ENCODE results near the gene HMGB3.

The HMGB3 gene

GRCh38 chrX:151004085-151004484 is 20.9 kb downstream of the HMGB3 start:
- H3K4me1 ChIP-seq (ENCODE audit: control insufficient read depth, insufficient read depth, low read length, poor library complexity, severe bottlenecking), result no peaks in the 10 kb centered on the region
- no CpG with 5 or more reads among the region's 1 CpG for WGBS, 2 experiments (ENCODE audit: insufficient coverage in 2 of 2)
- H3K27ac ChIP-seq (ENCODE audit: low read depth, low read length, severe bottlenecking), result no peak overlapping the region
- H3K36me3 ChIP-seq (ENCODE audit: control insufficient read depth, insufficient read depth, low read length), result no peaks in the 10 kb centered on the region
- no peak overlapping the region for H3K4me3 ChIP-seq (ENCODE audit: extremely low read depth, insufficient read depth, low read length, poor library complexity, severe bottlenecking)
- H3K9me3 ChIP-seq (ENCODE audit: control insufficient read depth, low read length), result no peaks in the 10 kb centered on the region

DNA sequence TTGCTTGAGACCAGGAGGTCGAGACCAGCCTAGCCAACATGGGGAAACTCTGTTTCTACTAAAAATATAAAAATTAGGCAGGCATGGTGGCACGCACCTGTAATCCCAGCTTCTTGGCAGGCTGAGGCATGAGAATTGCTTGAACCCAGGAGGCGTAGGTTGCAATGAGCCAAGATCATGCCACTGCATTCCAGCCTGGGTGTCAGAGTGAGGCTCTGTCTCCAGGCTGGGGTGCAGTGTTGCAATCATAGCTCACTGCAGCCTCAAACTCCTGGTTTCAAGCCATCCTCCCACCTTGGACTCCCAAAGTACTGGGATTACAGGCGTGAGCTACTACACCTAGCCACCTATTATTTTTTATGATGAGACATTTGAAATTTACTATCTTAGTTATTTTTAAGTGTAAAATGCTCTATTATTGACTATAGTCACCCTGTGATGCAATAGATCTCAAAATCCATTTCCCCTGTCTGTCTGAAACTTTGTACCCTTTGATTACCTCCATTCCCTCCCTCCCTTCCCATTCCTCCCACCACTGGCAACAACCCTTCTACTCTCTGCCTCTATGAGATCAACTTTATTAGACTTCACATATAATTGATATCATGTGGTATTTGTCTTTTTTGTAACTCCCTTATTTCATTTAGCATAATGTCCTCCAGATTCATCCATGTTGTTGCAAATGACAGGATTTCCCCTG is 23.4 kb downstream of the HMGB3 start:
- no peak overlapping the region for H3K4me3 ChIP-seq (ENCODE audit: extremely low read depth, insufficient read depth, low read length, poor library complexity, severe bottlenecking)
- H3K36me3 ChIP-seq (ENCODE audit: control insufficient read depth, insufficient read depth, low read length), result no peaks in the 10 kb centered on the region
- WGBS, 2 experiments (ENCODE audit: insufficient coverage in 2 of 2), result 89 to 100% methylated on average over 1 to 2 of the region's 4 CpGs
- H3K27ac ChIP-seq (ENCODE audit: low read depth, low read length, severe bottlenecking), result no peak overlapping the region
- H3K9me3 ChIP-seq (ENCODE audit: control insufficient read depth, low read length), result no peaks in the 10 kb centered on the region
- H3K4me1 ChIP-seq (ENCODE audit: control insufficient read depth, insufficient read depth, low read length, poor library complexity, severe bottlenecking), result no peaks in the 10 kb centered on the region

- 64% methylated on average over 1 of the region's 2 CpGs; no CpG with 5 or more reads in 1 of the 2 experiments for WGBS, 2 experiments (ENCODE audit: insufficient coverage in 2 of 2)
- H3K9me3 ChIP-seq (ENCODE audit: control insufficient read depth, low read length), result no peaks in the 10 kb centered on the region
- no peak overlapping the region for H3K27ac ChIP-seq (ENCODE audit: low read depth, low read length, severe bottlenecking)
- no peak overlapping the region for H3K4me3 ChIP-seq (ENCODE audit: extremely low read depth, insufficient read depth, low read length, poor library complexity, severe bottlenecking)
- H3K4me1 ChIP-seq (ENCODE audit: control insufficient read depth, insufficient read depth, low read length, poor library complexity, severe bottlenecking), result no peaks in the 10 kb centered on the region
- no peaks in the 10 kb centered on the region for H3K36me3 ChIP-seq (ENCODE audit: control insufficient read depth, insufficient read depth, low read length)
These were observed 26.4 kb downstream of the HMGB3 start for GRCh38 chrX:151009582-151009981.

GRCh38 chrX:151013164-151013743 is 30.1 kb downstream of the HMGB3 start:
- H3K27ac ChIP-seq (ENCODE audit: low read depth, low read length, severe bottlenecking), result no peak overlapping the region
- no peaks in the 10 kb centered on the region for H3K36me3 ChIP-seq (ENCODE audit: control insufficient read depth, insufficient read depth, low read length)
- H3K4me1 ChIP-seq (ENCODE audit: control insufficient read depth, insufficient read depth, low read length, poor library complexity, severe bottlenecking), result no peaks in the 10 kb centered on the region
- H3K4me3 ChIP-seq (ENCODE audit: extremely low read depth, insufficient read depth, low read length, poor library complexity, severe bottlenecking), result no peak overlapping the region
- WGBS, 2 experiments (ENCODE audit: insufficient coverage in 2 of 2), result 76 to 93% methylated on average over 2 of the region's 5 CpGs
- H3K9me3 ChIP-seq (ENCODE audit: control insufficient read depth, low read length), result no peaks in the 10 kb centered on the region

GRCh38 chrX:151015684-151016083 is 32.5 kb downstream of the HMGB3 start:
- WGBS, 2 experiments (ENCODE audit: insufficient coverage in 2 of 2), result no CpG with 5 or more reads among the region's 4 CpGs
- H3K9me3 ChIP-seq (ENCODE audit: control insufficient read depth, low read length), result no peaks in the 10 kb centered on the region
- H3K4me3 ChIP-seq (ENCODE audit: extremely low read depth, insufficient read depth, low read length, poor library complexity, severe bottlenecking), result no peak overlapping the region
- no peaks in the 10 kb centered on the region for H3K4me1 ChIP-seq (ENCODE audit: control insufficient read depth, insufficient read depth, low read length, poor library complexity, severe bottlenecking)
- H3K27ac ChIP-seq (ENCODE audit: low read depth, low read length, severe bottlenecking), result no peak overlapping the region
- H3K36me3 ChIP-seq (ENCODE audit: control insufficient read depth, insufficient read depth, low read length), result no peaks in the 10 kb centered on the region

DNA sequence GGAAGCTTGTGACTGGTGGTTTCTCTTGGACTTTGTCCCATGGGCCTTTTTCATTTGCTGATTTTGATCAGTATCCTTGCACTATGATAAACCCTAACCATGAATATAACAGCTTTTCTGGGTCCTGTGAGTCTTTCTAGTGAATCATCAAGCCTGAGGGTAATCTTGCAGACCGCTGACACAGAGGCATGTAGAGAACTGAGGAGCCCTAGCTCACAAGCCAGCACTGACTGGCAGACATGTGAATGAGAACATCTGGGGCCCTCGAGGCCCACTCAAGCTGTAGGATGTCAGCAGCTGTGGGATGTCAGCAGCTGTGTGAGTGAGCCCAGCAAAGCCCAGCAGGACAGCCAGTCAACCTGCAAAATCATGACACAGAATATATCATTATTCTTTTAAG is 36.7 kb downstream of the HMGB3 start:
- no peak overlapping the region for H3K27ac ChIP-seq (ENCODE audit: low read depth, low read length, severe bottlenecking)
- WGBS, 2 experiments (ENCODE audit: insufficient coverage in 2 of 2), result 100% methylated on average over 1 of the region's 2 CpGs; no CpG with 5 or more reads in 1 of the 2 experiments
- no peaks in the 10 kb centered on the region for H3K9me3 ChIP-seq (ENCODE audit: control insufficient read depth, low read length)
- no peaks in the 10 kb centered on the region for H3K4me1 ChIP-seq (ENCODE audit: control insufficient read depth, insufficient read depth, low read length, poor library complexity, severe bottlenecking)
- H3K4me3 ChIP-seq (ENCODE audit: extremely low read depth, insufficient read depth, low read length, poor library complexity, severe bottlenecking), result no peak overlapping the region
- no peaks in the 10 kb centered on the region for H3K36me3 ChIP-seq (ENCODE audit: control insufficient read depth, insufficient read depth, low read length)

DNA sequence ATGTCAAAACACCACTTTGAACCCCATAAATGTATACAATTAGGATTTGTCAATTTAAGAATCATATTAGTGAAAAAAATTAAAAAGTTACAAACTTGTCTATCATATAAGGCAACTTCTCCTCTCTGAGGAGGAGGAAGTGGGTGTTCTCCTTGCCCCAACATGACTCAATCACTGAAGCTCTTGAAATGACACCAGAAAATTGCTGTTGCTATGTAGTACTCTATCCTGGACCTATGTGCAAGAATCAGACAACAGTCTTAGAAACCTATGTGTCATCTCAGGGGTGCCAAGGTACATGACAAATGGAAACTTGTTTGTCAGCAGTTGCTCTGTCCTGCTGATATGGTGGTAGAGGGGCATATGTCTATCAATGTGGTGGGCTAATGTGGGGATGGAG is 47.7 kb downstream of the HMGB3 start:
- Histone ChIP-seq H3K4me3 (ENCODE audit: extremely low read depth, insufficient read depth, low read length, poor library complexity, severe bottlenecking) (no peak overlapping the region), H3K36me3 (ENCODE audit: control insufficient read depth, insufficient read depth, low read length) (no peaks in the 10 kb centered on the region), H3K27ac (ENCODE audit: low read depth, low read length, severe bottlenecking) (no peak overlapping the region), H3K4me1 (ENCODE audit: control insufficient read depth, insufficient read depth, low read length, poor library complexity, severe bottlenecking) (no peaks in the 10 kb centered on the region), H3K9me3 (ENCODE audit: control insufficient read depth, low read length) (no peaks in the 10 kb centered on the region)

DNA sequence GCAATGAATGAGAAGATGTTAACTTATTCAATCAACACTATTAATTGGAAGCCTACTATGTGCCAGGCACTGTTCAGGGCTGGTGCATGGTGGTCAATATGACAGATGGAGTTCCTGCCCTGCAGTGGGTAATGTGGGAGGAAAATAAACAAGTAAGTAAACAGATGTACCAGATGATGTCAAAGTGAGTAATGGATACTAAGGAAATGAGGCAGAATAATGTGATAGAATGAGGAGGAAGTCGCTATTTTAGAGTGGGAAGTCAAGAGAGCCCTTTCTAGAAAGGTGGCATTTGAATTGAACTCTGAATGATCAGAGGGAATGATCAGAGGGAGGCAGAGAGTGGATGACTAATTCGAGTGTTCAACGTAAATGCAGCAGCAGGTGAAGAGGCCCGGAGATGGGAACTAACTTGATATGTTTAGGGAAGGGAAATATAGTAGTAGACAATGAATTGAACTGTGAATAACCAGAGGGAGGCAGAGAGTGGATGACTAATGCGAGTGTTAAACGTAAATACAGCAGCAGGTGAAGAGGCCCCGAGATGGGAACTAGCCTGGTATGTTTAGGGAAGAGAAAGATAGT is 48.3 kb downstream of the HMGB3 start:
- H3K27ac ChIP-seq (ENCODE audit: low read depth, low read length, severe bottlenecking), result no peak overlapping the region
- no peaks in the 10 kb centered on the region for H3K36me3 ChIP-seq (ENCODE audit: control insufficient read depth, insufficient read depth, low read length)
- H3K4me3 ChIP-seq (ENCODE audit: extremely low read depth, insufficient read depth, low read length, poor library complexity, severe bottlenecking), result no peak overlapping the region
- WGBS, 2 experiments (ENCODE audit: insufficient coverage in 2 of 2), result 76 to 77% methylated on average over 3 to 7 of the region's 7 CpGs
- H3K4me1 ChIP-seq (ENCODE audit: control insufficient read depth, insufficient read depth, low read length, poor library complexity, severe bottlenecking), result no peaks in the 10 kb centered on the region
- no peaks in the 10 kb centered on the region for H3K9me3 ChIP-seq (ENCODE audit: control insufficient read depth, low read length)

DNA sequence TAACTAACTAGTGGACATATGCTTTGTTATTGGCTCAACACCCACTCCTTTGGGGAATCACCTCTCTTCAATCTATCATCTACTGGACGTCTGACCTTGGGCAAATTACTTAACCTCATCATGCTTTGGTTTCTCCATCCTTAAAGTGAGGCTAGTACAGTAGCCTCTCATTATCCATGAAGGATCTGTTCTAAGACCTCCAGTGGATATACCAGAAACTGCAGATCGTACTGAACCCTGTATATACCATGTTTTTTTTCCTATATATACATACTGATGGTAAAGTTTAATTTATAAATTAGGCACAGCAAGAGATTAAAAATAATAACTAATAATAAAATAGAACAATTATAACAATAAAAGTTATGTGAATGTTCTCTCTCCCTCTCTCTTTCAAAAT is 56.2 kb downstream of the HMGB3 start:
- H3K36me3 ChIP-seq (ENCODE audit: control insufficient read depth, insufficient read depth, low read length), result no peaks in the 10 kb centered on the region
- 83% methylated on average over 1 of the region's 2 CpGs; no CpG with 5 or more reads in 1 of the 2 experiments for WGBS, 2 experiments (ENCODE audit: insufficient coverage in 2 of 2)

More for the DNA sequence above, 56.2 kb downstream of the HMGB3 start:
- Histone ChIP-seq H3K4me3 (ENCODE audit: extremely low read depth, insufficient read depth, low read length, poor library complexity, severe bottlenecking) (no peak overlapping the region), H3K4me1 (ENCODE audit: control insufficient read depth, insufficient read depth, low read length, poor library complexity, severe bottlenecking) (no peaks in the 10 kb centered on the region), H3K27ac (ENCODE audit: low read depth, low read length, severe bottlenecking) (no peak overlapping the region), H3K9me3 (ENCODE audit: control insufficient read depth, low read length) (no peaks in the 10 kb centered on the region)

Data from mesodermal cell (in vitro differentiated cells).